K562 (cell line): ENCODE results near the gene SLC22A15. TPM values are rescaled to one million over a fixed set of nuclear protein-coding genes. Genes with fewer than 3 reads are reported as not detected.

Experiments used
- ATAC-seq: fragments of 200-7000 bp; cut with Tn5 transposase; 3 replicates; pipeline ENCODE4 v1.9.1; 2020; ENCODE audit warnings: moderate library complexity
- BruUV-seq: library from RNA; stranded (reverse); fragments of 400-500 nt; replicated peaks from 2 replicates; lab custom pipeline; 2021; lab: Mats Ljungman, UMichigan
- CTCF ChIA-PET: fragments of 300-600 bp; formaldehyde crosslinking; extraction: SDS; loops from one replicate; lab custom pipeline; 2021; ENCODE audit warnings: low intra/inter-chr PET ratio; lab: Yijun Ruan, JAX
- POLR2A ChIA-PET: fragments of 300-600, 350-650 bp; sonication (Branson Sonifier 250); formaldehyde crosslinking; extraction: SDS; loops from one replicate; lab custom pipeline; 2021; ENCODE audit warnings: antibody characterized with exemption, inconsistent platforms; lab: Yijun Ruan, JAX
- DNase-seq, 4 experiments: peaks; one replicate each; pipeline versions ENCODE4 v3.0.0 to v3.0.0-alpha.2; 2011 to 2018; ENCODE audit warnings: low spot score in 3 of 4, mixed read lengths in 3 of 4; ENCODE audit errors: extremely low read depth in 1 of 4
- FAIRE-seq: peaks from 2 replicates; lab custom pipeline; 2011; peaks lifted over from hg19 to GRCh38; lab: Jason Lieb, UNC
- H2AFZ ChIP-seq: 2 replicates; pipeline ENCODE4 v1.6.0; 2011; ENCODE audit warnings: low read depth, low read length, control low read depth, inconsistent platforms
- H3K27ac ChIP-seq: fragments of 200-600 bp; 3 replicates; pipeline ENCODE4 v1.8.0; 2011; ENCODE audit warnings: low read depth, mild to moderate bottlenecking, control low read depth, inconsistent platforms, low read length, moderate library complexity, mixed read lengths; ENCODE audit errors: extremely low read depth
- H3K27me3 ChIP-seq, 2 experiments: fragments of 300-600 bp in 1 of 2; 2 replicates in 1 of 2; 3 replicates in 1 of 2; pipeline versions ENCODE4 v1.6.0 to v1.8.0; 2011; ENCODE audit warnings: inconsistent platforms in 2 of 2, low read length in 2 of 2, mild to moderate bottlenecking in 1 of 2, mixed read lengths in 1 of 2, moderate library complexity in 1 of 2; ENCODE audit not compliant: control insufficient read depth in 2 of 2, insufficient read depth in 2 of 2
- H3K36me3 ChIP-seq: fragments of 300-600 bp; 3 replicates; pipeline ENCODE4 v1.8.0; 2011; ENCODE audit warnings: mild to moderate bottlenecking, low read length, inconsistent platforms; ENCODE audit not compliant: control insufficient read depth, insufficient read depth
- H3K4me1 ChIP-seq, 2 experiments: fragments of 200-600 bp in 1 of 2; replicated peaks in 1 of 2; 2 replicates in 1 of 2; 3 replicates in 1 of 2; pipeline versions ENCODE4 v1.5.1 to v1.8.0; 2011; ENCODE audit warnings: inconsistent platforms in 2 of 2, low read length in 2 of 2, mild to moderate bottlenecking in 1 of 2, mixed read lengths in 1 of 2, moderate library complexity in 1 of 2; ENCODE audit not compliant: control insufficient read depth in 2 of 2, insufficient read depth in 2 of 2
- H3K4me2 ChIP-seq: 2 replicates; pipeline ENCODE4 v1.6.1; 2011; ENCODE audit warnings: low read length, control low read depth, inconsistent platforms, mixed read lengths; ENCODE audit not compliant: insufficient read depth
- H3K4me3 ChIP-seq: fragments of 200-600 bp; sonication (generic), shearing (Covaris generic); 2 replicates; pipeline ENCODE4 v1.5.1; 2016; ENCODE audit warnings: control low read depth, inconsistent platforms
- H3K79me2 ChIP-seq: fragments of 200-600 bp; 3 replicates; pipeline ENCODE4 v1.8.0; 2011; ENCODE audit warnings: low read length, inconsistent platforms; ENCODE audit not compliant: control insufficient read depth, insufficient read depth
- H3K9ac ChIP-seq, 2 experiments: 2 replicates each; pipeline versions ENCODE4 v1.6.0 to v1.6.1; 2011; ENCODE audit warnings: low read depth in 2 of 2, low read length in 2 of 2, control low read depth in 1 of 2, inconsistent platforms in 1 of 2, mild to moderate bottlenecking in 1 of 2, mixed read lengths in 1 of 2; ENCODE audit not compliant: insufficient read depth in 1 of 2
- H3K9me1 ChIP-seq: one replicate; pipeline ENCODE4 v1.6.0; 2011; ENCODE audit warnings: inconsistent platforms, mild to moderate bottlenecking, low read length, moderate library complexity; ENCODE audit not compliant: control insufficient read depth, insufficient read depth
- H3K9me3 ChIP-seq: replicated peaks from 2 replicates; pipeline ENCODE4 v1.5.1; 2011; ENCODE audit warnings: low read depth, low read length, inconsistent platforms; ENCODE audit not compliant: control insufficient read depth, insufficient read depth
- H4K20me1 ChIP-seq: replicated peaks from 2 replicates; pipeline ENCODE4 v1.6.1; 2011; ENCODE audit warnings: low read length, inconsistent platforms, mixed read lengths; ENCODE audit not compliant: control insufficient read depth, insufficient read depth
- DEAF1 ChIP-seq: fragments of 450-650 bp; formaldehyde crosslinking; IDR thresholded peaks from 2 replicates; pipeline ENCODE4 v1.4.0; 2020; ENCODE audit warnings: mild to moderate bottlenecking, moderate library complexity
- MAZ ChIP-seq, 2 experiments: fragments of 450-650 bp in 1 of 2; sonication (generic) in 1 of 2; formaldehyde crosslinking; IDR thresholded peaks in 1 of 2; conservative IDR thresholded peaks in 1 of 2; 2 replicates each; pipeline versions ENCODE4 v1.4.0 to v1.5.0; 2020; ENCODE audit warnings: mild to moderate bottlenecking in 1 of 2, missing genetic modification reagents in 1 of 2
- RAD21 ChIP-seq, 2 experiments: fragments of 250-450 bp in 1 of 2; fragments of 450-650 bp in 1 of 2; sonication (Bioruptor Pico) in 1 of 2; formaldehyde crosslinking in 1 of 2; IDR thresholded peaks in 1 of 2; conservative IDR thresholded peaks in 1 of 2; 2 replicates each; pipeline versions ENCODE4 v1.4.0 to v1.8.0; 2020 to 2022; ENCODE audit warnings: mild to moderate bottlenecking in 2 of 2, moderate library complexity in 1 of 2
- REST ChIP-seq, 2 experiments: fragments of 450-650 bp; formaldehyde crosslinking in 1 of 2; IDR thresholded peaks; 2 replicates each; pipeline versions ENCODE4 v1.4.0 to v1.6.1; 2014 to 2020; ENCODE audit warnings: mild to moderate bottlenecking in 2 of 2, borderline replicate concordance in 1 of 2, low read depth in 1 of 2
- VEZF1 ChIP-seq: fragments of 200-800 bp; sonication (Bioruptor generic); IDR thresholded peaks from 2 replicates; pipeline ENCODE4 v1.6.1; 2017; ENCODE audit warnings: missing genetic modification characterization, missing compliant biosample characterization
- ZNF175 ChIP-seq: fragments of 200-800 bp; sonication (Bioruptor generic); IDR thresholded peaks from 2 replicates; pipeline ENCODE4 v1.6.1; 2016; ENCODE audit warnings: low read depth, mild to moderate bottlenecking, missing genetic modification characterization, missing compliant biosample characterization
- WGBS: fragments of 100-300 bp; shearing (Covaris generic); methylation state at CpG from one replicate; pipeline ENCODE4 v1.1.6; 2016; ENCODE audit warnings: low coverage, mixed read lengths; ENCODE audit not compliant: insufficient coverage; ENCODE audit errors: missing lambda C conversion rate; 5-methylcytosine and 5-hydroxymethylcytosine counted together
- in situ Hi-C: fragments of 300-500 bp; cut with MboI; formaldehyde crosslinking; loops from 4 replicates; pipeline ENCODE4 v1.15.0; 2018; ENCODE audit warnings: inconsistent platforms, mixed read lengths
- intact Hi-C: fragments of 100-400 bp; cut with micrococcal nuclease; formaldehyde crosslinking; loops from 2 replicates; pipeline ENCODE4 v1.14.2; 2022
- polyA plus RNA-seq, 8 experiments: library from polyadenylated mRNA; depleted of rRNA in 4 of 8; stranded (reverse) in 5 of 8; unstranded in 3 of 8; fragments of >200 nt; fragmentation: Nextera tagmentation in 2 of 8; fragmentation: Illumina TruSeq in 1 of 8; extraction: Ambion mirVana in 2 of 8; extraction: Trizol in 1 of 8; gene quantifications; 2 replicates each; pipeline versions ENCODE4 v1.2.1 to v1.2.3, GENCODE V29; 2011 to 2014; ENCODE audit warnings: inconsistent platforms in 1 of 8, missing spikeins in 1 of 8
- total RNA-seq, 7 experiments: library from RNA; depleted of rRNA in 6 of 7; stranded (reverse); fragments of >200 nt in 6 of 7; fragmentation: Illumina TruSeq in 2 of 7; extraction: Trizol in 2 of 7; gene quantifications; 2 replicates each; pipeline versions ENCODE4 v1.2.1 to v1.2.3, GENCODE V29; 2011 to 2021; ENCODE audit warnings: low replicate concordance in 1 of 7

Gene SLC22A15
- total and polyA plus RNA-seq, 9 of the 15 experiments (the other 6 are each of a cell fraction or from before 2014, with no cell fraction given), result 0.24 to 2.7 (median 1.2) TPM

- FAIRE-seq, result peak; percentile 89
- TF ChIP-seq MAZ (CRISPR knock-in tag; conservative IDR thresholded peaks at IDR 0.05 in 1 of 2, IDR thresholded peaks at IDR 0.05 in 1 of 2), result peak; percentile 70 to 95
- TF ChIP-seq REST (IDR thresholded peaks at IDR 0.05; ENCODE audit: borderline replicate concordance), result peak; percentile 62
- TF ChIP-seq REST (CRISPR knock-in tag; IDR thresholded peaks at IDR 0.05; ENCODE audit: low read depth), result no peak
- TF ChIP-seq ZNF175 (CRISPR knock-in tag), result no peak
- peak; percentile 85 for TF ChIP-seq VEZF1 (CRISPR knock-in tag)
- TF ChIP-seq DEAF1 (CRISPR knock-in tag), result peak; percentile 74; the same call in 1 of the 2 replicates
- TF ChIP-seq RAD21 (CRISPR knock-in tag; conservative IDR thresholded peaks at IDR 0.05 in 1 of 2, IDR thresholded peaks at IDR 0.05 in 1 of 2), result peak; percentile 89
These were observed 5.0 kb downstream of the SLC22A15 start for GRCh38 chr1:115980998-115981993.

More at GRCh38 chr1:115980998-115981993, 5.0 kb downstream of the SLC22A15 start:
- H3K27me3 ChIP-seq, result peaks cover 8 to 12% of the 10 kb centered on the region in 2 experiments; a peak in 4 of 5 replicates
- H3K79me2 ChIP-seq, result no peaks in the 10 kb centered on the region
- H3K4me3 ChIP-seq, result no peak overlapping the region
- in situ Hi-C loops, result loop anchor here (5.0 kb wide), 2 partner anchors 174 to 374 kb away; no protein-coding TSS in a partner anchor
- H2AFZ ChIP-seq, result no peak overlapping the region
- ChIA-PET POLR2A (interaction anchor here (0.6 kb wide), 1 partner anchor 756 kb away, joined by 3 read pairs; no protein-coding TSS in a partner anchor), CTCF (interaction anchor here (2.4 kb wide), 1 partner anchor 174 kb away, joined by 15 read pairs; no protein-coding TSS in a partner anchor)
- BruUV-seq, result no TSS peak
- H3K36me3 ChIP-seq, result no peaks in the 10 kb centered on the region
- WGBS, result 0% methylated on average over 3 of the region's 3 CpGs
- no peaks in the 10 kb centered on the region for H4K20me1 ChIP-seq
- H3K9ac ChIP-seq, result no peak overlapping the region
- H3K9me3 ChIP-seq, result no peaks in the 10 kb centered on the region
- H3K9me1 ChIP-seq, result no peaks in the 10 kb centered on the region
- H3K27ac ChIP-seq, result no peak overlapping the region
- peak; percentile 84 for ATAC-seq
- intact Hi-C loops, result loop anchor here (1.0 to 10.0 kb wide), 4 partner anchors 96 to 373 kb away; no protein-coding TSS in a partner anchor
- peak; percentile 58 to 73 (median 67) for DNase-seq
- no peak overlapping the region for H3K4me2 ChIP-seq
- H3K4me1 ChIP-seq, result peaks cover 0 to 6% of the 10 kb centered on the region in 2 experiments; a peak in 2 of 5 replicates
